ENCODE data around the gene PCDHGA7. TPM values are rescaled to one million over a fixed set of nuclear protein-coding genes. Genes with fewer than 3 reads are reported as not detected.
"Not testable (repeated sequence)": the region's sequence is repeated elsewhere in the genome, so short reads cannot be mapped to it uniquely, and the experiment has no call there.

Gene PCDHGA7
- total and polyA plus RNA-seq, 12 donors, result 0.37 to 5.0 (median 1.6) TPM

GRCh38 chr5:141392429-141393198, 10.1 kb downstream of the PCDHGA7 start, which contains the start of gene PCDHGA8:
TSS of gene PCDHGA8 (plus strand) at chr5:141392633. CDS start at chr5:141392814, 181 bp downstream.
- DNase-seq, result no peak
- 21 to 35% (median 25%) methylated on average over 35 to 38 of the region's 38 CpGs for WGBS, 4 donors
- intact Hi-C loops (cut with DNase I), result no loop called here
- H3K36me3 ChIP-seq (replicated peaks in 1 of 2), result no peaks in the 10 kb centered on the region
- no peaks in the 10 kb centered on the region for H3K27me3 ChIP-seq
- H3K9me3 ChIP-seq (replicated peaks in 1 of 3), result peaks cover 5 to 49% (median 15%) of the 10 kb centered on the region in 3 donors
- H3K27ac ChIP-seq, result no peak within 1 kb of the TSS
- H3K4me1 ChIP-seq (replicated peaks in 1 of 2), result no peaks in the 10 kb centered on the region
- TF ChIP-seq CTCF (IDR thresholded peaks at IDR 0.05), result no peak
- TF ChIP-seq POLR2A (IDR thresholded peaks at IDR 0.05), result no peak
- H3K4me3 ChIP-seq, result no peak within 1 kb of the TSS

GRCh38 chr5:141393267-141393666, 10.7 kb downstream of the PCDHGA7 start:
- WGBS, 4 donors, result 26 to 45% (median 34%) methylated on average over 14 to 21 of the region's 21 CpGs
- no peak for TF ChIP-seq CTCF (IDR thresholded peaks at IDR 0.05)
- no peak for TF ChIP-seq POLR2A (IDR thresholded peaks at IDR 0.05)
- H3K27ac ChIP-seq, result no peak overlapping the region
- no peak overlapping the region for H3K4me3 ChIP-seq
- H3K9me3 ChIP-seq (replicated peaks in 1 of 3), result peaks cover 5 to 48% (median 15%) of the 10 kb centered on the region in 3 donors
- DNase-seq, result no peak
- no peaks in the 10 kb centered on the region for H3K36me3 ChIP-seq (replicated peaks in 1 of 2)
- no peaks in the 10 kb centered on the region for H3K4me1 ChIP-seq (replicated peaks in 1 of 2)
- intact Hi-C loops (cut with DNase I), result no loop called here
- H3K27me3 ChIP-seq, result no peaks in the 10 kb centered on the region

- H3K9me3 ChIP-seq (replicated peaks in 1 of 3), result peaks cover 5 to 49% (median 15%) of the 10 kb centered on the region in 3 donors
- DNase-seq; H3K27ac ChIP-seq; intact Hi-C loops (cut with DNase I); H3K4me1 ChIP-seq (replicated peaks in 1 of 2); H3K27me3 ChIP-seq; H3K4me3 ChIP-seq; H3K36me3 ChIP-seq (replicated peaks in 1 of 2): not testable (repeated sequence)
- 27 to 39% (median 34%) methylated on average over 4 to 43 of the region's 53 CpGs for WGBS, 4 donors
These were observed 12.1 kb downstream of the PCDHGA7 start for GRCh38 chr5:141394401-141395187.

GRCh38 chr5:141397756-141398551, 15.4 kb downstream of the PCDHGA7 start, which contains the start of gene PCDHGB5:
TSS of gene PCDHGB5 (plus strand) at chr5:141397947. CDS start at chr5:141398128, 181 bp downstream.
- intact Hi-C loops (cut with DNase I); H3K27ac ChIP-seq; H3K4me1 ChIP-seq (replicated peaks in 1 of 2); H3K36me3 ChIP-seq (replicated peaks in 1 of 2); H3K27me3 ChIP-seq: not testable (repeated sequence)
- DNase-seq, result peak in 3 of 7 donors; percentile 24 to 45 (median 32)
- peak in 5 of 6 experiments; percentile 23 to 46 (median 30) for TF ChIP-seq CTCF (IDR thresholded peaks at IDR 0.05)
- Histone ChIP-seq H3K4me3 (peak within 1 kb of the TSS in 1 of 4 donors; percentile 30), H3K9me3 (replicated peaks in 1 of 3) (peaks cover 5 to 40% (median 8%) of the 10 kb centered on the region in 3 donors)
- 2 to 10% (median 7%) methylated on average over 7 to 24 of the region's 43 CpGs for WGBS, 4 donors
